GM12878 (cell line): ENCODE measurements around the gene PRX. TPM values are rescaled to one million over a fixed set of nuclear protein-coding genes. Genes with fewer than 3 reads are reported as not detected.

ENCODE experiments used
- ATF7 ChIP-seq: fragments of 450-650 bp; IDR thresholded peaks from 2 replicates; pipeline ENCODE4 v1.6.1; 2016; ENCODE audit warnings: low read depth, mild to moderate bottlenecking
- BACH1 ChIP-seq: fragments of 450-650 bp; IDR thresholded peaks from 2 replicates; pipeline ENCODE4 v1.6.1; 2017; ENCODE audit warnings: mild to moderate bottlenecking, borderline replicate concordance
- MAX ChIP-seq: IDR thresholded peaks from 2 replicates; pipeline ENCODE4 v1.6.1; 2012; ENCODE audit warnings: low read depth, low read length, improper control_type of control experiment
- MEF2A ChIP-seq: IDR thresholded peaks from 2 replicates; pipeline ENCODE4 v1.6.1; 2011; ENCODE audit warnings: low read depth, mild to moderate bottlenecking, low read length, moderate library complexity; ENCODE audit not compliant: insufficient read depth
- NR2C1 ChIP-seq: fragments of 450-650 bp; IDR thresholded peaks from 2 replicates; pipeline ENCODE4 v1.6.1; 2017; ENCODE audit warnings: antibody characterized with exemption, mild to moderate bottlenecking, moderate library complexity
- NR2F1 ChIP-seq: fragments of 450-650 bp; conservative IDR thresholded peaks from 2 replicates; pipeline ENCODE4 v1.6.1; 2017; ENCODE audit warnings: mild to moderate bottlenecking
- POLR2AphosphoS5 ChIP-seq: IDR thresholded peaks from 2 replicates; pipeline ENCODE4 v1.6.1; 2011; ENCODE audit warnings: mild to moderate bottlenecking, low read length, inconsistent platforms
- RCOR1 ChIP-seq: conservative IDR thresholded peaks from 2 replicates; pipeline ENCODE4 v1.6.1; 2012; ENCODE audit warnings: low read depth, low read length, improper control_type of control experiment
- REST ChIP-seq: IDR thresholded peaks from 2 replicates; pipeline ENCODE4 v1.6.1; 2012; ENCODE audit warnings: mild to moderate bottlenecking, low read depth, low read length
- SIN3A ChIP-seq: IDR thresholded peaks from 2 replicates; pipeline ENCODE4 v1.6.1; 2012; ENCODE audit warnings: low read depth, low read length, improper control_type of control experiment
- SMAD5 ChIP-seq: IDR thresholded peaks from 2 replicates; pipeline ENCODE4 v1.6.1; 2016; ENCODE audit warnings: antibody characterized with exemption, low read depth
- SP1 ChIP-seq: IDR thresholded peaks from one replicate; pipeline ENCODE4 v1.6.1; 2011; ENCODE audit warnings: low read depth, low read length
- SPI1 ChIP-seq: IDR thresholded peaks from 2 replicates; pipeline ENCODE4 v1.6.1; 2011; ENCODE audit warnings: low read depth, mild to moderate bottlenecking, low read length, moderate library complexity, borderline replicate concordance; ENCODE audit not compliant: insufficient read depth
- SREBF1 ChIP-seq: IDR thresholded peaks from 2 replicates; pipeline ENCODE4 v1.6.1; 2012; ENCODE audit warnings: mild to moderate bottlenecking, low read length
- STAT1 ChIP-seq: fragments of 450-650 bp; conservative IDR thresholded peaks from 2 replicates; pipeline ENCODE4 v1.6.1; 2014; ENCODE audit warnings: antibody characterized with exemption, mild to moderate bottlenecking
- TARDBP ChIP-seq: IDR thresholded peaks from 2 replicates; pipeline ENCODE4 v1.6.1; 2016; ENCODE audit warnings: borderline replicate concordance
- ZNF274 ChIP-seq: IDR thresholded peaks from one replicate; pipeline ENCODE4 v1.8.0; 2011; ENCODE audit not compliant: insufficient read length, insufficient read depth
- ZZZ3 ChIP-seq: IDR thresholded peaks from 2 replicates; pipeline ENCODE4 v1.6.1; 2011; ENCODE audit warnings: low read depth; ENCODE audit not compliant: control insufficient read depth, insufficient read length
- polyA plus RNA-seq, 11 experiments: library from polyadenylated mRNA; depleted of rRNA in 4 of 11; unstranded in 6 of 11; stranded (reverse) in 5 of 11; fragments of >200 nt; fragmentation: Nextera tagmentation in 4 of 11; fragmentation: Illumina TruSeq in 1 of 11; extraction: Ambion mirVana in 4 of 11; extraction: Trizol in 1 of 11; gene quantifications; 1 replicate in 1 of 11; 2 replicates in 10 of 11; pipeline versions ENCODE4 v1.2.1 to v1.2.3, GENCODE V29; 2011 to 2016; ENCODE audit warnings: inconsistent platforms in 2 of 11, missing spikeins in 2 of 11, low read depth in 1 of 11
- total RNA-seq, 4 experiments: library from RNA; depleted of rRNA in 3 of 4; stranded (reverse); fragments of >200 nt in 3 of 4; fragmentation: Illumina TruSeq in 1 of 4; extraction: Trizol in 1 of 4; gene quantifications; 2 replicates each; pipeline versions ENCODE4 v1.2.1 to v1.2.3, GENCODE V29; 2013 to 2021
- TF ChIP-seq, protein P1 (sequence below): fragments of 450-650 bp; IDR thresholded peaks from 2 replicates; pipeline ENCODE4 v1.6.1; 2017; ENCODE audit warnings: low read depth, mild to moderate bottlenecking, moderate library complexity
- TF ChIP-seq, protein P2 (sequence below): IDR thresholded peaks from 2 replicates; pipeline ENCODE4 v1.6.1; 2012; ENCODE audit warnings: low read depth, low read length, improper control_type of control experiment
- TF ChIP-seq, protein P3 (sequence below): fragments of 450-650 bp; IDR thresholded peaks from 2 replicates; pipeline ENCODE4 v1.6.1; 2016; ENCODE audit warnings: mild to moderate bottlenecking

PRX gene
- total and polyA plus RNA-seq, 10 of the 15 experiments (the other 5 are each of a cell fraction or from before 2014, with no cell fraction given): 0.02 to 1.4 (median 0.54) TPM; not detected in 1

GRCh38 chr19:40444000-40444824 is 31.0 kb upstream of the PRX start, which contains the start of gene SERTAD3 (continued):
- TF ChIP-seq REST: no peak
- peak; percentile 50; the same call in 1 of the 2 replicates for TF ChIP-seq SMAD5
- TF ChIP-seq, protein P1, sequence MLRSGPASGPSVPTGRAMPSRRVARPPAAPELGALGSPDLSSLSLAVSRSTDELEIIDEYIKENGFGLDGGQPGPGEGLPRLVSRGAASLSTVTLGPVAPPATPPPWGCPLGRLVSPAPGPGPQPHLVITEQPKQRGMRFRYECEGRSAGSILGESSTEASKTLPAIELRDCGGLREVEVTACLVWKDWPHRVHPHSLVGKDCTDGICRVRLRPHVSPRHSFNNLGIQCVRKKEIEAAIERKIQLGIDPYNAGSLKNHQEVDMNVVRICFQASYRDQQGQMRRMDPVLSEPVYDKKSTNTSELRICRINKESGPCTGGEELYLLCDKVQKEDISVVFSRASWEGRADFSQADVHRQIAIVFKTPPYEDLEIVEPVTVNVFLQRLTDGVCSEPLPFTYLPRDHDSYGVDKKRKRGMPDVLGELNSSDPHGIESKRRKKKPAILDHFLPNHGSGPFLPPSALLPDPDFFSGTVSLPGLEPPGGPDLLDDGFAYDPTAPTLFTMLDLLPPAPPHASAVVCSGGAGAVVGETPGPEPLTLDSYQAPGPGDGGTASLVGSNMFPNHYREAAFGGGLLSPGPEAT: peak; percentile 33; the same call in 1 of the 2 replicates
- TF ChIP-seq, protein P2, sequence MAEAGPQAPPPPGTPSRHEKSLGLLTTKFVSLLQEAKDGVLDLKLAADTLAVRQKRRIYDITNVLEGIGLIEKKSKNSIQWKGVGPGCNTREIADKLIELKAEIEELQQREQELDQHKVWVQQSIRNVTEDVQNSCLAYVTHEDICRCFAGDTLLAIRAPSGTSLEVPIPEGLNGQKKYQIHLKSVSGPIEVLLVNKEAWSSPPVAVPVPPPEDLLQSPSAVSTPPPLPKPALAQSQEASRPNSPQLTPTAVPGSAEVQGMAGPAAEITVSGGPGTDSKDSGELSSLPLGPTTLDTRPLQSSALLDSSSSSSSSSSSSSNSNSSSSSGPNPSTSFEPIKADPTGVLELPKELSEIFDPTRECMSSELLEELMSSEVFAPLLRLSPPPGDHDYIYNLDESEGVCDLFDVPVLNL: peak; percentile 65; the same call in 1 of the 2 replicates
- TF ChIP-seq, protein P3, sequence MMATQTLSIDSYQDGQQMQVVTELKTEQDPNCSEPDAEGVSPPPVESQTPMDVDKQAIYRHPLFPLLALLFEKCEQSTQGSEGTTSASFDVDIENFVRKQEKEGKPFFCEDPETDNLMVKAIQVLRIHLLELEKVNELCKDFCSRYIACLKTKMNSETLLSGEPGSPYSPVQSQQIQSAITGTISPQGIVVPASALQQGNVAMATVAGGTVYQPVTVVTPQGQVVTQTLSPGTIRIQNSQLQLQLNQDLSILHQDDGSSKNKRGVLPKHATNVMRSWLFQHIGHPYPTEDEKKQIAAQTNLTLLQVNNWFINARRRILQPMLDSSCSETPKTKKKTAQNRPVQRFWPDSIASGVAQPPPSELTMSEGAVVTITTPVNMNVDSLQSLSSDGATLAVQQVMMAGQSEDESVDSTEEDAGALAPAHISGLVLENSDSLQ: peak; percentile 70
- TF ChIP-seq SREBF1: no peak
- no peak for TF ChIP-seq ZZZ3
- TF ChIP-seq MAX: peak; percentile 44
- peak; percentile 67 for TF ChIP-seq ATF7
- no peak for TF ChIP-seq RCOR1
- peak; percentile 78 for TF ChIP-seq SP1
- no peak; the same call in 1 of the 2 replicates for TF ChIP-seq STAT1
- TF ChIP-seq BACH1: peak; percentile 40; the same call in 1 of the 2 replicates
- no peak for TF ChIP-seq MEF2A
- 0 out of 2 replicates have a peak, but pooled peaks have one; percentile 25 for TF ChIP-seq TARDBP
- TF ChIP-seq SPI1: 0 out of 2 replicates have a peak, but pooled peaks have one; percentile 36
- TF ChIP-seq POLR2AphosphoS5: peak; percentile 83; the same call in 1 of the 2 replicates
- peak; percentile 69 for TF ChIP-seq NR2F1
- peak; percentile 81; the same call in 1 of the 2 replicates for TF ChIP-seq SIN3A
- TF ChIP-seq NR2C1: no peak
- TF ChIP-seq ZNF274: no peak
